HepG2 (cell line): ENCODE measurements around the gene AADAT. TPM values are rescaled to one million over a fixed set of nuclear protein-coding genes. Genes with fewer than 3 reads are reported as not detected.

Experiments used
- ARID2 ChIP-seq: sonication (generic); formaldehyde crosslinking; IDR thresholded peaks from 2 replicates; pipeline ENCODE4 v1.8.1; 2022; ENCODE audit warnings: mild to moderate bottlenecking, missing genetic modification reagents, borderline replicate concordance
- ATF1 ChIP-seq: IDR thresholded peaks from 2 replicates; pipeline ENCODE4 v1.6.1; 2016; ENCODE audit warnings: mild to moderate bottlenecking, control low read depth
- CSRNP2 ChIP-seq: sonication (generic); formaldehyde crosslinking; conservative IDR thresholded peaks from 2 replicates; pipeline ENCODE4 v1.8.0; 2022; ENCODE audit warnings: low read depth, missing genetic modification reagents
- EZH2 ChIP-seq: conservative IDR thresholded peaks from 2 replicates; pipeline ENCODE4 v1.6.1; 2012; ENCODE audit warnings: mild to moderate bottlenecking, low read depth, low read length, moderate library complexity
- HDAC6 ChIP-seq: fragments of 200-600 bp; sonication (generic); IDR thresholded peaks from 2 replicates; pipeline ENCODE4 v1.7.0; 2017; ENCODE audit warnings: mild to moderate bottlenecking, antibody characterized with exemption, low read length, low read depth
- HOXA7 ChIP-seq: sonication (generic); formaldehyde crosslinking; IDR thresholded peaks from 2 replicates; pipeline ENCODE4 v1.8.1; 2022; ENCODE audit warnings: mild to moderate bottlenecking, missing genetic modification reagents, moderate library complexity
- IKZF5 ChIP-seq: IDR thresholded peaks from 2 replicates; pipeline ENCODE4 v1.6.1; 2018; ENCODE audit warnings: missing genetic modification reagents, mild to moderate bottlenecking, missing compliant biosample characterization
- LBX2 ChIP-seq: sonication (generic); formaldehyde crosslinking; IDR thresholded peaks from 2 replicates; pipeline ENCODE4 v1.5.0; 2020; ENCODE audit warnings: missing genetic modification reagents, mild to moderate bottlenecking, borderline replicate concordance
- MAZ ChIP-seq, 2 experiments: sonication (generic) in 1 of 2; formaldehyde crosslinking in 1 of 2; IDR thresholded peaks; 2 replicates each; pipeline versions ENCODE4 v1.5.0 to v1.6.1; 2012 to 2020; ENCODE audit warnings: low read depth in 2 of 2, mild to moderate bottlenecking in 2 of 2, borderline replicate concordance in 1 of 2, improper control_type of control experiment in 1 of 2, low read length in 1 of 2, missing genetic modification reagents in 1 of 2, moderate library complexity in 1 of 2
- MIER2 ChIP-seq: IDR thresholded peaks from 2 replicates; pipeline ENCODE4 v1.6.1; 2016; ENCODE audit warnings: missing biosample characterization, missing genetic modification reagents
- NR2F2 ChIP-seq: IDR thresholded peaks from 2 replicates; pipeline ENCODE4 v1.6.1; 2012; ENCODE audit warnings: low read depth, inconsistent platforms, borderline replicate concordance
- PATZ1 ChIP-seq: sonication (generic); formaldehyde crosslinking; IDR thresholded peaks from 2 replicates; pipeline ENCODE4 v1.4.0; 2020; ENCODE audit warnings: missing genetic modification reagents
- PTBP1 ChIP-seq: fragments of 200-400 bp; formaldehyde crosslinking; IDR thresholded peaks from 2 replicates; pipeline ENCODE4 v1.6.1; 2018; ENCODE audit warnings: low read length, low read depth; ENCODE audit not compliant: poor library complexity, severe bottlenecking
- RXRA ChIP-seq: sonication (generic); formaldehyde crosslinking; IDR thresholded peaks from 2 replicates; pipeline ENCODE4 v1.5.1; 2020; ENCODE audit warnings: missing genetic modification reagents
- TFAP4 ChIP-seq: sonication (generic); IDR thresholded peaks from 2 replicates; pipeline ENCODE4 v1.6.1; 2016; ENCODE audit warnings: low read depth, borderline replicate concordance
- XRCC5 ChIP-seq: fragments of 200-400 bp; formaldehyde crosslinking; optimal IDR thresholded peaks from 2 replicates; pipeline ENCODE3; 2017; ENCODE audit warnings: mild to moderate bottlenecking, low read length
- YY1 ChIP-seq: IDR thresholded peaks from 2 replicates; pipeline ENCODE4 v1.6.1; 2011; ENCODE audit warnings: low read length, low read depth, moderate library complexity, mild to moderate bottlenecking; ENCODE audit not compliant: insufficient read depth, insufficient replicate concordance
- ZNF160 ChIP-seq: sonication (generic); formaldehyde crosslinking; IDR thresholded peaks from 2 replicates; pipeline ENCODE4 v1.8.0; 2022; ENCODE audit warnings: mild to moderate bottlenecking, inconsistent platforms, missing genetic modification reagents
- ZNF276 ChIP-seq: sonication (generic); formaldehyde crosslinking; IDR thresholded peaks from 2 replicates; pipeline ENCODE4 v1.4.0; 2020; ENCODE audit warnings: mild to moderate bottlenecking, low read depth, missing genetic modification reagents
- ZNF468 ChIP-seq: sonication (generic); formaldehyde crosslinking; IDR thresholded peaks from 2 replicates; pipeline ENCODE4 v1.8.0; 2022; ENCODE audit warnings: mild to moderate bottlenecking, moderate library complexity, missing genetic modification reagents
- ZNF543 ChIP-seq: sonication (generic); formaldehyde crosslinking; IDR thresholded peaks from 2 replicates; pipeline ENCODE4 v1.4.0; 2020; ENCODE audit warnings: mild to moderate bottlenecking, missing genetic modification reagents
- polyA plus RNA-seq, 8 experiments: library from polyadenylated mRNA; depleted of rRNA in 3 of 8; stranded (reverse) in 7 of 8; unstranded in 1 of 8; fragments of >200 nt; fragmentation: Illumina TruSeq in 4 of 8; extraction: Trizol in 4 of 8; gene quantifications; 2 replicates each; pipeline versions ENCODE4 v1.2.1 to v1.2.3, GENCODE V29; 2011 to 2016; ENCODE audit warnings: low read depth in 4 of 8, missing spikeins in 1 of 8, mixed read lengths in 1 of 8; ENCODE audit not compliant: insufficient read depth in 1 of 8
- total RNA-seq, 5 experiments: library from RNA; depleted of rRNA; stranded (reverse); fragments of >200 nt; fragmentation: Illumina TruSeq; extraction: Trizol; gene quantifications; 2 replicates each; pipeline ENCODE4 v1.2.3, GENCODE V29; 2016; ENCODE audit warnings: low read depth in 1 of 5

The AADAT gene
- total and polyA plus RNA-seq, 2 of the 13 experiments (the other 11 are each of a cell fraction or from before 2014, with no cell fraction given) = 6.1 to 9.1 TPM

GRCh38 chr4:170089668-170090351, at the start of gene AADAT (continued):
- 0 out of 2 replicates have a peak, but pooled peaks have one; percentile 30 for TF ChIP-seq IKZF5 (CRISPR knock-in tag)
- TF ChIP-seq ARID2 (CRISPR knock-in tag) = no peak
- TF ChIP-seq XRCC5 = peak; percentile 81
- peak; percentile 53; the same call in 1 of the 2 replicates for TF ChIP-seq RXRA (CRISPR knock-in tag)
- TF ChIP-seq NR2F2 = no peak; the same call in 1 of the 2 replicates
- no peak for TF ChIP-seq MIER2 (CRISPR knock-in tag)
- no peak for TF ChIP-seq ZNF468
- peak; percentile 86 for TF ChIP-seq MAZ (IDR thresholded peaks at IDR 0.05; ENCODE audit: borderline replicate concordance, low read depth, low read length)
- 0 out of 2 replicates have a peak, but pooled peaks have one; percentile 50 for TF ChIP-seq MAZ (CRISPR knock-in tag; IDR thresholded peaks at IDR 0.05; ENCODE audit: low read depth)
- TF ChIP-seq EZH2 = no peak
- no peak for TF ChIP-seq ZNF276 (CRISPR knock-in tag)
- TF ChIP-seq ZNF543 (CRISPR knock-in tag) = peak; percentile 85
- TF ChIP-seq YY1 = peak; percentile 69
- no peak for TF ChIP-seq HOXA7 (CRISPR knock-in tag)
- TF ChIP-seq LBX2 = no peak
- no peak for TF ChIP-seq CSRNP2
- TF ChIP-seq TFAP4 = peak; percentile 31; the same call in 1 of the 2 replicates
- TF ChIP-seq PTBP1 = no peak
- no peak for TF ChIP-seq ATF1 (CRISPR knock-in tag)
- 0 out of 2 replicates have a peak, but pooled peaks have one; percentile 17 for TF ChIP-seq ZNF160 (CRISPR knock-in tag)
- TF ChIP-seq HDAC6 = no peak
- TF ChIP-seq PATZ1 (CRISPR knock-in tag) = peak; percentile 96
